ENCODE data around the gene PHETA1.

Gene PHETA1

DNA sequence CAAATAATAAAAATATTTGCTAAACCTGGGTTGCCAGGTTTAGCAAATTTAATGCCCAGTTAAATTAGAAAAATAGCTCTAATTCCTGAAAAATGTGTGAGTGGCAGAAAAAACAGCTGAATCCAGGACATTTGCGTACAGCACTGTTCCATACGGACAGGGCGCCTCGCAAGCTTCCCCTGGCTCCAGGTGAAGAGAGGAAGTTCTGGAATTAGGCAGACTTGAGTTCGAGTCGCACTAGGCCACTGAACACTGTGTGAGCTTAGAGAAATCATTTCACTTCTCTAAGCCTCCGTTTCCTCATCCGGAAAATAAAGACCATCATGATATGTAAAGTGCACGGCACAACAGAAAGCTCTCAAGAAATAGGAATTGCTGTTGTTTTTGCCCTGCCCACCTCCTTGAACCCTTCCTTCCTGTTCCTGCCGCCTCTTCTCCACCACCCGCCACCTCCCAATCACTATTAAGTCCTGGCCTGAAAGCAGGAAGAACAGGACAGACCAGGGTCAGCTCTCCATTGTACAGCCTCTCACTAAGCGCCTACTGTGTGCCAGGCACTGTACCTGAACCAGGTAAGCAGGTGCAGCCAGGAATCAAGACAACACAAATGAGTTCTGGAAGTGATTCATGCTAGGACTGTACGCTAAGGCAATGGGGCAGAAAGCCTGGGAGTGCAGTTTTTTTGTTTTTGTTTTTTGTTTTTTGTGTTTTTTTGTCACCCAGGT lies 763 bp upstream of the PHETA1 start:
- DNase-seq (ENCODE audit: low read depth in 2 of 2): no peak

DNA sequence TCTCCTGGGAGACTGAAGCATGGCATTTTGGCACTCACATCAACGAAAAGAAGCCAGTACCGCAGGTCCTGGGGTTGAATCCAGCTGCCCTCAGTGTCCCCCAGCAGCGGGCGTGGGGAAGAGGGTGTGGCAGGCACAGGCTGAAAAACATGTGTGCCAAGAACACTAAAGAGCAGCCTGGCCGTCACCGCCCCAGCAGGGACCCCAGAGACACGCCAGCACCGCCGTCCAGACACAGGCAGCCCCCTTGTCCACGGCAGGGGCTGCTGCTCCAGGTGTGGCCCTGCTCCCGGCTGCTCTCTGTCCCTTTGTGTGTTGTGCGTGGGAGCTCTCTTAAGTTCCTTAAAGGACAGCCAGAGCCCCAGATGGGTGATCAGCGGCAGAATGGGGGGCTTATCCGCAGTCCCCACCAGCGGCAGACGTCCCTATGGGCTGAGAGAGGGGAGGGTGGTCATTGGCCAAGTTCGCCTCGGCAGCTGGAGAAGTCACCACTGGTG lies 556 bp downstream of the PHETA1 start:
- no peak for DNase-seq (ENCODE audit: low read depth in 2 of 2)

DNA sequence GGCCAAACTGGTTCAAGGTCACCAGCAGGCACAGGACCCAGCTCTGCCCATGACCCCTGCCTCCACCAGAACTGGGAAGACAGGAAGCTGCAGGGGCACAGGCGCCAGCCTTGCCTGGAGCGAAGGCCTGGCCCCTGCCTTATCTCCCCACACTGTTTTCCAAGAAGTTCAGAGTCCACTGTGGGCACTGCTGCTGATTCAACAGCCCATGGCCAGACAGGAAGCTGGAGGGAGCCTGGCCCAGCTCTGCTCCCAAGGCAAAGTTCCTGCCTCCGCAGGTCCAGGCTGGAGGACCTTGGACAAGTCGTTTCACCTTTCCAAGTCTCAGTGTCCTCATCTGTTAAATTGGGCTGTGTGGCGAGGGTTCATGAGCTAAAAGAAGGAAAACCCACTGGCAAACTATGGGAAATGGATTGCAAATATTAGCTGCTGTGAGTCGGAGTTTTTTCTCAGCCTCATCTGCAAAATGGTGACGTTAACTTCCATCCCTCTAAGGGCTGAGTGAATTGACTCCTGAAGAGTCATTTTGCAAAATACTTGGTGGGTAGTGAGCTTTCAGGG lies 1.2 kb downstream of the PHETA1 start:
- no peak for DNase-seq (ENCODE audit: low read depth in 2 of 2)

DNA sequence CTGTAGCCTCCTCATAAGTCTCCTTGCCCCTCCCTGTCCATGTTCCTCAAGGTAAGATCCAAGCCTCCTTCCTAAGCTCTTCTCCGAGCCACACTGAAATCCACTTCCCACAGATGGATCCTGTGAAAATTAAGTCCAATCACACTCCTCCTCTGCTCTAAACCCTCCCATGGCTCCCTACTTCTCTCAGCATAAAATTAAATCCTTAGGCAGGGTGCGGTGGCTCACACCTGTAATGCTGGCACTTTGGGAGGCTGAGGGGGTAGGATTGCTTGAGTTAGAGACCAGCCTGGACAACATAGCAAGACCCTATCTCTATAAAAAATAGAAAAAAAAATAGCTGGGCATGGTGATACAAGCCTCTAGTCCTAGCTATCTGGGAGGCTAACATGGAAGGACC lies 2.3 kb downstream of the PHETA1 start:
- no peak for DNase-seq (ENCODE audit: low read depth in 2 of 2)

DNA sequence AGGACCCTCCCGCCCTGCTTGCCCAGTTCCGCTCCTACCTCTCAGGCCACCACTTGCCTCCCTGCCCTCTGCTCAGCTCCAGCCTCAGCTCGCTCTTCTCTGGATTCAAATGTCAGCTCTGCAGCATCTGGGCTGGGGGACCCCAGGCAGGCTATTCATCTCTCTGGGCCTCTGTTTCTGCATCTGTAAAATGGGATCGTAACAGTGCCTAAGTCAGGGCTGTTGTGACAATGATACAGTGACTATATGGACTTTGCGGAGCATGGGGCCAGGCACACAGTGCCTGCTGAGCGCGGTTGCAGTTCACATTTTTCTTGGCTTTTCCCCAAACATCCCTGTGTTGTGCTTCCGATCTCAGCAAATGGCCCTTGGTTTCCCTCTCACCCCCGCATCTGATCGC lies 2.8 kb downstream of the PHETA1 start:
- no peak for DNase-seq (ENCODE audit: low read depth in 2 of 2)

DNA sequence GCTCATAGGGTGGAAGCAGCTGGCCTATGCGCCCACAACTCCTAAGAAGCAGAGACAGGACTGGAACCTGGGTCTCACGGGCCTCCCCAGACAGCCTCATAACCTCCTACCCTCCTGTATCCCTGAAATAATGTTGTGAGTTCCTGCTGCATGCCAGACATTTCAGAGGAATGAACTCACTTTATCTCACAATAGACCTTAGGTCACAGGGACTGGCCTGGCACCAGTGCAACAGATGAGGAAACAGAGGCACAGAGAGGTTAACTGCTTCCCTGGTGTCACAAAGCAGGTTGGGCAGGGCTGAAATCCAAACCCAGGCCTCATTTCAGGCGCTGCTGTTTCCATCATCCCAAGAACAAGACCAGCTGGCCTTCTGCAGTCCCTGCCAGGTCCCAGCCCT lies 5.3 kb downstream of the PHETA1 start:
- no peak for DNase-seq (ENCODE audit: low read depth in 2 of 2)

DNA sequence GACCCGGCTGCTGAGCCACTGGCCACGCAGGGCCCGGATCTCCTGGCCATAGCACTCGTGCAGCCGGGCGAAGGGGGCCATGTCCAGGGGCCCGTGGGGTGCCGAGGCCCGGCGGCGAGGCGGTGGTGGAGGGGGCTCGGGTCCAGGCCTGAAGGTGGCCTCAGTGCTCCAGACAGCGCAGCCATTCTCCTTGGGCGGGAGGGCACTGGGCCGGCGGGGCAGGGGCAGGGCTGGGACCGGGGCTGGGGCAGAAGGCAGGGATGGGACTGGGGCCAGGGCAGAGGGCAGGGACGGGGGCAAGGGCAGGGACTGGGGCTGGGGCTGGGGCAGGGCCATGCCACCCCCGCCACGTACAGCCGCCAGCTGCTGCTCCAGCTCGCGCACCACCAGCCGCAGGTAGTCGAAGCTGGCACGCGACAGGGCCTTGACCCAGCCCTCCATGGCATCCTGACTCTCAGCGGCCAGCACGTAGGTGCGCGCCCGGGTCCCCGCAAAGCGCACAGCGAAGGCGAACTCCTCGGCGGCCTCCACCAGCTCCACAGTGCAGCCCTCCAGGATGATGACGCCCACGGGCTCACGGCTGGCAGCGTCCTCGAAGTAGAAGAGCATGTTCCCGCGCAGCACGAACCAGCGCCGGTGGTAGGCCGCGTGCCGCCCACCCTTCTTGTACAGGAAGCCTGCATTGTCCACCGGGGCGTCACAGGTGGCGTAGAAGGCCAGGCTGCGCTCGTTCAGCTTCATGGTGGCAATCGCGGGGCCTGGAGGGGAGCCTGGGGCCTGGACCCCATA lies 6.0 kb downstream of the PHETA1 start:
- DNase-seq (ENCODE audit: low read depth in 2 of 2): no peak

DNA sequence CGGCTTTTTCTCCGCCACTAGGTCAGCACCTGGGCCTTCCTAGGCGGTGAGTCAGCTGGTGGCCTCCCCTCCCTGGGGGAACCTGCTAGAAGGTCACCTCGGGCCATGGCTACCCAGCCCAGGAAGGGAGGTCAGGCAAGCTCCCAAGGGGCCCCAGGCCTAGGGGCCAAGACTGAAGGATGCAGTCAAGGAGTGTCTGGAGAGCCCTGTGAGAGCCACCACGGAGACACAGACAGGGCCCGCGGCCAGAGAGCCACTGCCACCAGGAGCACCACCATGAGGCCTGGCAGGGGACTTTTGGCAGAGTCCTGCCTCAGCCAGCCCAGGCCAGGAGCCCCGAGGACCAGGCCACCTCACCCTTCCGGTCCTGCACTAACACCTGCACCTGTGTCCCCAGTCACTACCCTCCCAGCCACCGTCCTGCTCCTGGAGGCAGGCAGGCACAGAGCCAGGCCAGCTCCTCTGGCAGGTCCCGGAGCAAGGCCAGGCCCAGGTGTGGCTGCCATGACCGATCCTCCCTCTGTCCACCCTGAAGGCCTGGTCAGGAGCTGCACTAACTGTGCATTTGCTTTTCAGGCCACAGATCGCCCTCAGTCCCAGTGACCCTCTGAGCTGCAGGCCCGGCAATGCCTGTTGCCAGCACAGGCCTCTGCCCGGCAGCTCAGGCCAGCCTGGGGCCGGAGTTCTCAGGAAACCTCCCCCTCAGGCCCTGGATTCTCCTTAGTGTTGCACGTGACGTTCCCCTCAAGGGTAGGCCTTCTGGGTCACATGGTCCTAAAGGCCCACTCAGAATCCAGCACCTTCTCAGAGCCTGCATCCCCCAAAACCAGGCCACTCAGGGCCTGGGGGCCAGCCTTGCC lies 6.9 kb downstream of the PHETA1 start:
- DNase-seq (ENCODE audit: low read depth in 2 of 2): no peak

DNA sequence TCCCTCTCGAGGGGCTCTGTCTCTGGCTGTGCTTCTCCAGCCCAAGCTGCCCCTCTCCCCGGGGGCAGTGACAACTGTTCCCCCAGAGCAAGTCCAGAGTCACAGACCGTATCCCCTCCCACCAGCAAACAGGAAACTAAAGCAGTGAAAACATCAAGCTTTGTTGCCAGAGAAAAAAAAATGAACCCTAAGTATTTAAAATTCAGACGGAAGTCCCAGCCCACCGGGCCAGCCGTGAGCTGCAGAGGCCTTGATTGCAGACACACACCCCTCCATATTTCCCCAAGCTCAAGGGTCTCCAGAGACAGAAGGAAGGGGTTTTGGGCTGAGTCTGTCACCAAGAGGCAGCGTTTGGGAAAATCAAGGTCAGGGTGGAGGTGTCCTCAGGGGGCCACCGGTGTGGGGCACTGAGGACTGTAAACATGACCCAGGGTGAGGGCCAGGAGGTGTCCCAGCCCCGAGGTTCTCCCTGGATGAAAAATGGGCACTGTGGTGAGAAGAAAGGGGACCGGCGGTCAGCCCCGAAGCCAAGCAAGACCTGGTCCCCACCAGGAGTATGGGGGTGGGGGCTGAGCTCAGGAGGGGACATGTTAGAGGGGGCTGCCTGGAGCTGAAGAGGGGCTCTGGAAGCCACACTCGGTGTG lies 7.7 kb downstream of the PHETA1 start:
- no peak for DNase-seq (ENCODE audit: low read depth in 2 of 2)

DNA sequence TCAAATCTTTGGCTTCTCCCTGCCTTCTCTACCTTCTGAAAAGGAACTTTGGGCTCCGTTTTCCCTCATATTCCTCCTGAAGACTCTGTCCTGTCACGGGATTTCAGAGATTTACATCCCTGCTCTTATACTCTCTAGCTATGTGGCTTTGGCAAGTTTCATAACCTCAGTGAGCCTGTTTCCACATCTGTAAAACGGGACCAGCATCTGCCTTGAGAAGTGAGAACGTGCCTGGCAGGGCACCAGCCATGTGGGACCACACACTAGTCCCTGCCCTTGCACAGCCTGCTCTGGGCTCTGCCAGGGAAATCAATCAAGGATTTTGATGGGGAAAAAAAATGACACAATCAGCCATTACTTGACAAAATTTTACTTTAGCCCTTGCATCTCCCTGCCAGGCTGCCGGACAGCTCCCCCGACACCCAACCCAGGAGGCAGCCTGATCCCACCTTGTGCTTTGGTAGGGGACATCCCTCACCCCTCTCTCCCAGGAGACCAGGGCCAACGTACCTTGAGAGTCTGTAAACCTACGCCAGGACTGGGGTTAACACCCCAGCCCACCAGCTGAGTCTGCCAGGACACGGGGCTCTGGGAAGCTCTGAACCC lies 8.5 kb downstream of the PHETA1 start:
- DNase-seq (ENCODE audit: low read depth in 2 of 2): no peak

DNA sequence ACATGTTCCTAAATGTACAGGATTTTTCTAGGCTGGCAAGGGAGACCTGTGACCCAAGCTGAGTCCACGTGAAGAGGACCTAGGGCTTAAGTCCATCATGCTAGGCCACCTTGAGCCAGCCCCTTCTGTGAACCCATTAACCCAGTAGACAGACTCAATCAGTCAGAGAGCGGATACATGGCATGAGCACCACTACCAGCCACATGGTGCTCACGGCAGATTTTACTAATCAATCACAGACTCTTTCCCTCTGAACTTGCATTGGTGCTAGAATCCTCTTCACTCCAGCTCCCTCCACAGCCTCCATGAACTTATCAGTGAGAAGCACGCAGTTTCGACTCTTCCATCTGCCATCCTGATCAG lies 9.0 kb downstream of the PHETA1 start:
- no peak for DNase-seq (ENCODE audit: low read depth in 2 of 2)

DNA sequence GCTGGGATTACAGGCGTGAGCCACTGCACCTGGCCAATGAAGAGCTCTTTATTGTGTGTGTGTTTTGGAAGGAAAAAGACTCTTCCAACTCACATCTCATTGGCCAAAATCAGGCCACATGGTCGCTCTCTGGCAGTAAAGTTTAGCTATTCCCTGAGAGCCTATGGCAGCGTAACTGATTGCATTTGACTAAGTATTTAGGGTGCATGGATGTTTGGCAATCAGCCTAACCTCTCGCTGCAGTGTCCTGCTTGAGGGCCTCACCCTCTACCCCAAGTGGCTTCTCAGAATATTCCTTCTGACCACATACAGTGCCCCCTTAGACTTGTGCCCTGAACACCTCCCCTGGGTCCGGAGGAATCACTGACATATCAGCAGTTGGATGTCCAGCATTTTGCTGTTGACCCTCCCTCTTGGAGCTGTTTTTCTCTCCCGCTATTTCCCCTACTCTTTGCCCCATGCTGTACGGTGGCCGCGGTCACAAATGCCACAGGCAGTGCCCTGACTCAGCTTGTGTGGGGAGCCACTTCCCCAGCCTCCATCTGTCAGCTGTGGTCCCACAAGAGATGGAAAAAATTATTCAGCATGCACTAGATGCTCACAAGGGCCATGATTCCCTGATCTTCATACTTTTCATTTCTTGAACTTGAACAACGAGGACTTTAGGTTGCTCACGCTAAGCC lies 9.5 kb downstream of the PHETA1 start:
- no peak for DNase-seq (ENCODE audit: low read depth in 2 of 2)

DNA sequence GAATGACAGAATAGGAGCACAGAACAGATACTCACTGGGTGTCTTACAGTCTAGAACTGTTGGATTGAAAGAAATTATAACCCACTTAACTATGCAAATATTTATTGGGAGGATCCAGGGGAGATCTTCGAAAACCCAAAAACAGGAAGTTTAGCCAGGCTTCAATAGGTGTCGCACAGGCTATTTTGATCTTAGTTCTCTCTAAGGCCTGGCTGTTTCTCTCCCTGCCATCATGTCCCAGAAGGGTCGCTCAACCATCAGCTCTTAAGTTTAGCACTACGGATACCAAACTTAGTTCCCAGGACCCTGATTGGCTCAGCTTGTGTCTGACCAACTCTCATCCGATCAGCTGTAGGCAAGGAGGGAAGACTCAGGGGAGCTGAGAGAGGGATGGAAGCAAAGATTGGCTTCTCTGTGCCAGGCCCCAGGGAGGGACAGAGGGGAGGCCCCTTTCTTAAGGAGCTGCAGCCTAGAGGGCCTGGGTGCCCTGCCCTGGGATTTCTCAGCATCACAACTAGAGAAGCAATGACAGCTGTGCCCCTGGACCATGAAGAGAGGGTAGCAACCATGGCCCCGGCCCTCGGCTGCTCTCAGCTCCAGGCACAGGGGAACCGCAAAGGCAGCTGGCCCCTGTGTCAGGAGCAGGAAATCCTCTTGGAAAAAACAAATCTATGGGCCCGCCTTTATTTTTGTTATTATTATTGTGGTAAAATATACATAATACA lies 13.5 kb downstream of the PHETA1 start:
- no peak for DNase-seq (ENCODE audit: low read depth in 2 of 2)

DNA sequence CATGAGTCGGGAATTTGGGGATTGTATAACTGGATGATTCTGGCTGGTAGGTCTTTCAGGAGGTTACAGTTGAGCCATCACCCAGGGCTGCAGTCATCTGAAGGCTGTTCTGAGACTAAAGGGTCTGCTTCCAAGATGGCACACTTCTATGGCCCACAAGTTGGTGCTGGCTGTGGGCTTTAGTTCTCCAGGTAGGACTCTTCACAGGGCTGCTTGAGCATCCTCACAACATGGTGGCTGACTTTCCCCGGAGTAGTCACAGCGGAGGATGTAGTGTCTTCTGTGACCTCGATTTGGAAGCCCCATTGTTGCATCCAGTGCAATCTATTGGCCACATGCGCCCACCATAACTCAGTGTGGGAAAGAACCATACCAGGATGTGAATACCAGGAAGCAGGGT lies 14.4 kb downstream of the PHETA1 start:
- DNase-seq (ENCODE audit: low read depth in 2 of 2): no peak

DNA sequence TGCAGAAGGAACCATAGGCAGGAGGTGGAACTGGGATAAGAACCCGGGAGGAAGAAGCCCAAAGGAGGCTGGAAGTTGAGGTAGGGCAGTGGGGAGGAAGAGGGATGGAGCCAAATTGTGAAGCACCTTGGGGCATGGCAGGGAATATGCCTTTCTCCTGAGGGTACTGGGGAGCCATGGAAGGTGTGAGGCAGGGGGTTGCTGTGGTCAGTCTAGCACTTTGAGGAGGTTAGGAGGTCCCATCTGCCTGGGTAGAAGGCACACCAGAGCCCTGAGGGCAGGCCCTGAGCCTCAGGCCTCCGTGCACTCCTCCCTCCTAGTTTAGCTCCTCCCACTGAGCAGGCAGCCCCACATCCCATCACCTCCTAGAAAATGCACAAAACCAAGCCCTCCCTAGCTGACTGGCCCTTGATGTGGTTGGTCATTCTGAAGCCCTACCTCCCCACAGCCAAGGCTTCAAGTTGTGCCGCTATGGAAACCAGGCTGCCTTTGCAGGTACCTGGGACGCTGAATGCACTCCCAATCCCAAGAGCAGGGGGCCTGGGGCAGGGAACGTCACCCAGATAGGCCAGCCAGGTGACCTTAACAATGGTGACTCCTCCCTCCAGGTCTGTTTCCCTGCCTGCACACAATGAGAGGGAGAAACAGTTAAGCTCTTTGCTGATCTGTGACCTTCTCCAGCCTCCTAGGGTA lies 15.1 kb downstream of the PHETA1 start:
- no peak for DNase-seq (ENCODE audit: low read depth in 2 of 2)

DNA sequence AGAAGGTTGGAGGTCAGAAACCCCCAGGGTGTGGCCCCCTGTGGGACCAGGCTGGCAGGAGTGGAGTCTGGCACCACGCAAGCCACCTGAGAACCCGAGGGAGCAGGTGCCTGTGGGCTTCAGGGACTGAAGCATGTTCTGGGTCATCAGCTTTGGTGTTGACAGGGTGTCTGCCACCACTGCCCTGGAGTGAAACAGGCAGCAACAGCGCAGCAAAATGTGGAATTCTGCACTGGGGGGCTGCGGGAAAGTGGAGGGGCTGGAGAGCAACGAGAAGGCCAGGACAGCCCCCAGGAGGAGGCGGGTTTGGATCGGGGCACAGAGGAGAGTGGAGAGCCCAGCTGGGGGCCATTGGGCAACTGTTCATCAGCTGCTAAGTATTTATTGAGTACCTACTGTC lies 15.9 kb downstream of the PHETA1 start:
- no peak for DNase-seq (ENCODE audit: low read depth in 2 of 2)

DNA sequence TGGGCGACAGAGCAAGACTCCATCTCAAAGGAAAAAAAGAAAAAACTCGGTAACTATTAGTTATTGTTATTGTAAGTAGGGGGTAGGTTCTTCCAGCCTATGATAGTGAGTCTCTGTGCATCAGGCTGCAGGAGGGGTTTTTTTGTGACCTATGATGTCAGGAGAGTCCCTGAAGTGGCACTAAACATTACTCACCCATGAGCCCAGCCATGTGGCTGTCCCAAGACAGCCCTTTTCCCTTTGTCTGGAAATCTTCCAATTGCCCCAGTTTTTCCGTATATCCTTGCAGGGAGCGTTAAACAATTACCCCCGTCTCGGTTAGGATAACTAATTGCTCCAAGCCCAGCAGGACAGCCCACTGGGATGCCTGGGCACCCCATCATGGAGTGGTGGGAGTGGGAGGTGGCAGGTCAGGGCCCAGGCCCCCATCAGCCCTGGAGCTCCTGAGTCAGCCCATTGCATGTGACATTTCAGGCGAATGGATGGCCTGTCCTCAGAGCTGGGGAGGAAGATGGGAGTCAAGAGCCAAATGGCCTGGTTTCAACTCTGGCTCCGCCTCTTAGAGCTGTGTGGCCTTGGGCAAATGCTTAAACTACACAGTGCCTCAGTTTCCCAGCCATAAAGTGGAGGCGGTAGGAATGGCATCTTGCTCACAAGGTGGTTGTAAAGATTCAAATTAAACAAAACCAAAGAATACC lies 16.4 kb downstream of the PHETA1 start:
- no peak for DNase-seq (ENCODE audit: low read depth in 2 of 2)

DNA sequence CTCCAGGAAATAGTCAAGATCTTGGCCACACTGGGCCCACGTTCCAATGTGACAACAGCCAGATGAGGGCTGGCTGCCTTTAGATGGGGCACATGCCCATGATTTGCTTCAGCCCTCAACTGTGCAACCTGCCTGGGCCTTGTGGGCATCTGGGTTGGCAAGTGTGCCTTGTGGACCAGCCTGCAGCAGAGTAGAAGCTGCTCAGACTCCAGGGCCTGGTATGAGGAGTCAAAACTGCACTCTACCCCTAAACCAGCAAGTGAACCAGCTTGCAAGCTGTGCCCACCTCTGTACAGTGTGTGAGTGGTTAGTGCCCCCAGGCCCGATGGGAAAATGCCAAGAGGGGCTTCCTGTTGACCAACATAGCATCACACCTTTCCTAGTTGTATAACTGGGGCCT lies 17.9 kb downstream of the PHETA1 start:
- no peak for DNase-seq (ENCODE audit: low read depth in 2 of 2)

Measured in fibroblast of skin of left biceps (primary cell).